B cell (primary cell): ENCODE measurements around the gene S100A1. TPM values are rescaled to one million over a fixed set of nuclear protein-coding genes. Genes with fewer than 3 reads are reported as not detected.

ENCODE experiments used
- ATAC-seq: fragments of 200-7000 bp; cut with Tn5 transposase; one replicate; pipeline ENCODE4 v1.10.0; 2021; ENCODE audit warnings: low read depth, mild to moderate bottlenecking, moderate number of reproducible peaks, moderate library complexity
- CTCF ChIA-PET: fragments of 350-600 bp; sonication (Branson Sonifier 250); formaldehyde crosslinking; loops from one replicate; lab custom pipeline; 2021; ENCODE audit warnings: antibody characterized with exemption, inconsistent platforms; lab: Charles Lee
- POLR2A ChIA-PET: fragments of 350-600 bp; sonication (Branson Sonifier 250); formaldehyde crosslinking; loops from one replicate; lab custom pipeline; 2021; ENCODE audit warnings: antibody characterized with exemption; lab: Charles Lee
- DNase-seq: peaks from one replicate; pipeline ENCODE4 v3.0.0; 2013
- H2AFZ ChIP-seq: 2 replicates; pipeline ENCODE4 v1.6.1; 2012; ENCODE audit warnings: mild to moderate bottlenecking, low read depth, low read length; ENCODE audit not compliant: insufficient read depth, poor library complexity, severe bottlenecking
- H3K27ac ChIP-seq, 2 donors: 1 replicate in 1 of 2; 2 replicates in 1 of 2; pipeline ENCODE4 v1.5.1; 2012 to 2013; ENCODE audit warnings: low read length in 2 of 2, mild to moderate bottlenecking in 2 of 2, moderate library complexity in 1 of 2
- H3K27me3 ChIP-seq, 4 experiments: fragments of 200-600 bp in 1 of 4; sonication (generic) in 1 of 4; replicated peaks in 1 of 4; 1 replicate in 2 of 4; 2 replicates in 2 of 4; pipeline versions ENCODE4 v1.6.1 to v1.7.0; 2013 to 2016; ENCODE audit warnings: low read length in 3 of 4, mild to moderate bottlenecking in 2 of 4, mixed read lengths in 1 of 4, moderate library complexity in 1 of 4; ENCODE audit not compliant: insufficient read depth in 4 of 4, control insufficient read depth in 3 of 4; ENCODE audit errors: control extremely low read depth in 1 of 4
- H3K36me3 ChIP-seq, 2 experiments: replicated peaks in 1 of 2; 1 replicate in 1 of 2; 2 replicates in 1 of 2; pipeline versions ENCODE4 v1.6.1 to v1.7.1; 2013; ENCODE audit warnings: low read length in 1 of 2; ENCODE audit not compliant: insufficient read depth in 2 of 2, control insufficient read depth in 1 of 2; ENCODE audit errors: control extremely low read depth in 1 of 2, extremely low read depth in 1 of 2
- H3K4me1 ChIP-seq, 2 donors: fragments of 200-600 bp in 1 of 2; sonication (generic) in 1 of 2; 1 replicate in 1 of 2; 2 replicates in 1 of 2; pipeline versions ENCODE4 v1.5.1 to v1.6.1; 2013 to 2017; ENCODE audit warnings: low read length in 2 of 2; ENCODE audit not compliant: control insufficient read depth in 2 of 2, insufficient read depth in 2 of 2
- H3K4me2 ChIP-seq: replicated peaks from 2 replicates; pipeline ENCODE3; 2012; ENCODE audit warnings: mild to moderate bottlenecking, low read depth, low read length; ENCODE audit not compliant: poor library complexity, severe bottlenecking
- H3K4me3 ChIP-seq, 5 experiments: fragments of 200-600 bp in 1 of 5; sonication (generic) in 1 of 5; 1 replicate in 3 of 5; 2 replicates in 2 of 5; pipeline versions ENCODE4 v1.5.1 to v1.7.0; 2011 to 2016; ENCODE audit warnings: low read length in 4 of 5, mild to moderate bottlenecking in 4 of 5, low read depth in 2 of 5, control low read depth in 1 of 5, moderate library complexity in 1 of 5; ENCODE audit not compliant: insufficient read depth in 1 of 5; ENCODE audit errors: control extremely low read depth in 1 of 5, extremely low read depth in 1 of 5
- H3K79me2 ChIP-seq: fragments of 200-600 bp; sonication (generic); one replicate; pipeline ENCODE4 v1.6.0; 2016; ENCODE audit warnings: low read length; ENCODE audit not compliant: control insufficient read depth, insufficient read depth
- H3K9ac ChIP-seq: fragments of 200-600 bp; sonication (generic); 2 replicates; pipeline ENCODE4 v1.6.1; 2017; ENCODE audit warnings: mild to moderate bottlenecking, low read length, moderate library complexity
- H3K9me3 ChIP-seq, 3 donors: one replicate each; pipeline versions ENCODE4 v1.6.1 to v1.7.1; 2013; ENCODE audit warnings: low read length in 2 of 3; ENCODE audit not compliant: control insufficient read depth in 2 of 3, insufficient read depth in 1 of 3; ENCODE audit errors: control extremely low read depth in 1 of 3
- H4K20me1 ChIP-seq: 2 replicates; pipeline ENCODE4 v1.6.0; 2012; ENCODE audit warnings: mild to moderate bottlenecking, low read length; ENCODE audit not compliant: insufficient read depth, control insufficient read depth, poor library complexity, severe bottlenecking
- H3K27ac Mint-ChIP-seq: one replicate; pipeline ENCODE4 v1.8.0; 2021; ENCODE audit warnings: mixed read lengths
- H3K27me3 Mint-ChIP-seq: one replicate; pipeline ENCODE4 v1.8.0; 2021; ENCODE audit warnings: mixed read lengths
- H3K4me1 Mint-ChIP-seq: one replicate; pipeline ENCODE4 v1.8.0; 2021; ENCODE audit warnings: mixed read lengths
- H3K4me3 Mint-ChIP-seq: one replicate; pipeline ENCODE4 v1.8.0; 2021; ENCODE audit warnings: mixed read lengths
- H3K9me3 Mint-ChIP-seq: one replicate; pipeline ENCODE4 v1.8.0; 2022; ENCODE audit warnings: mixed read lengths; ENCODE audit not compliant: insufficient read depth
- CTCF ChIP-seq: fragments of 200-600 bp; IDR thresholded peaks from one replicate; pipeline ENCODE4 v1.8.0; 2022; ENCODE audit warnings: antibody characterized with exemption, mild to moderate bottlenecking
- EZH2 ChIP-seq: IDR thresholded peaks from 2 replicates; pipeline ENCODE4 v1.6.1; 2012; ENCODE audit warnings: borderline replicate concordance, low read depth, mild to moderate bottlenecking, moderate library complexity, low read length; ENCODE audit not compliant: insufficient read depth, poor library complexity, severe bottlenecking
- WGBS: methylation state at CpG from one replicate; pipeline ENCODE4 v1.1.5; 2013; ENCODE audit warnings: missing lambda C conversion rate; ENCODE audit not compliant: insufficient coverage; 5-methylcytosine and 5-hydroxymethylcytosine counted together
- intact Hi-C: fragments of 100-400 bp; cut with micrococcal nuclease; formaldehyde crosslinking; loops from one replicate; pipeline ENCODE4 v1.10.0; 2022
- polyA plus RNA-seq: library from polyadenylated mRNA; depleted of rRNA; stranded (reverse); fragments of >200 nt; gene quantifications from 2 replicates; pipeline ENCODE4 v1.2.3, GENCODE V29; 2012
- total RNA-seq, 2 donors: library from RNA; stranded (reverse); fragments of 120-200 nt in 1 of 2; gene quantifications; 1 replicate in 1 of 2; 2 replicates in 1 of 2; pipeline versions ENCODE4 v1.2.3 to v1.2.4, GENCODE V29; 2013 to 2022

S100A1 gene
- total and polyA plus RNA-seq, 2 donors (not counting 1 experiment from before 2014, with no cell fraction given) = not detected

- 96% methylated on average over 3 of the region's 6 CpGs for WGBS
- DNase-seq = no peak
- POLR2A ChIA-PET = interaction anchor here (0.6 kb wide), 1 partner anchor 114 kb away, joined by 3 read pairs; no protein-coding TSS in a partner anchor
- no peaks in the 10 kb centered on the region for H4K20me1 ChIP-seq
- H3K79me2 ChIP-seq = peaks cover 27% of the 10 kb centered on the region
- peaks cover 18% of the 10 kb centered on the region for H3K4me1 Mint-ChIP-seq
- H3K27ac ChIP-seq = no peak overlapping the region
- H3K4me2 ChIP-seq = peak overlapping the region; percentile 86
- TF ChIP-seq CTCF (no peak), EZH2 (no peak)
- peak overlapping the region; percentile 3 to 99 (median 93) for H3K4me3 ChIP-seq
- H3K9me3 ChIP-seq = no peaks in the 10 kb centered on the region
- no peak overlapping the region for H3K27ac Mint-ChIP-seq
- ATAC-seq = no peak
- no peaks in the 10 kb centered on the region for H3K9me3 Mint-ChIP-seq
- H3K4me1 ChIP-seq = peaks cover 10 to 18% of the 10 kb centered on the region in 2 donors
- H3K4me3 Mint-ChIP-seq = no peak overlapping the region
- peak overlapping the region; percentile 97 for H3K9ac ChIP-seq
- peaks cover 0 to 46% of the 10 kb centered on the region in 2 experiments for H3K36me3 ChIP-seq
- no peak overlapping the region for H2AFZ ChIP-seq
- no peaks in the 10 kb centered on the region for H3K27me3 ChIP-seq
- intact Hi-C loops = loop anchor here (2.0 to 10.0 kb wide), 4 partner anchors 135 to 1393 kb away; partner anchors contain the start of genes EFNA4, GATAD2B, HAX1 and S100A6
- CTCF ChIA-PET = interaction anchor here (1.3 kb wide), 1 partner anchor 129 kb away, joined by 3 read pairs; no protein-coding TSS in a partner anchor
- no peaks in the 10 kb centered on the region for H3K27me3 Mint-ChIP-seq
Measured at GRCh38 chr1:153669606-153670005, 41.4 kb downstream of the S100A1 start.

GRCh38 chr1:153670257-153670858 is 42.1 kb downstream of the S100A1 start:
- Histone ChIP-seq H3K9me3 (no peaks in the 10 kb centered on the region), H3K27me3 (no peaks in the 10 kb centered on the region), H3K36me3 (peaks cover 0 to 38% of the 10 kb centered on the region in 2 experiments), H3K4me3 (peak overlapping the region; percentile 74 to 99 (median 94)), H3K27ac (peak overlapping the region; percentile 86 to 95), H3K9ac (peak overlapping the region; percentile 97), H3K4me2 (peak overlapping the region; percentile 86), H4K20me1 (no peaks in the 10 kb centered on the region), H3K79me2 (peaks cover 27% of the 10 kb centered on the region), H3K4me1 (peaks cover 10 to 18% of the 10 kb centered on the region in 2 donors), H2AFZ (peak overlapping the region; percentile 72)
- Mint-ChIP-seq H3K4me1 (peaks cover 18% of the 10 kb centered on the region), H3K4me3 (no peak overlapping the region), H3K27me3 (no peaks in the 10 kb centered on the region), H3K9me3 (no peaks in the 10 kb centered on the region), H3K27ac (no peak overlapping the region)
- DNase-seq = no peak
- CTCF ChIA-PET = interaction anchor here (0.6 to 1.3 kb wide), 2 partner anchors 128 to 337 kb away, joined by 3 read pairs; no protein-coding TSS in a partner anchor
- POLR2A ChIA-PET = interaction anchor here (0.6 to 2.4 kb wide), 3 partner anchors 11 to 75 kb away, joined by 5 to 7 read pairs (median 5); partner anchors contain the start of genes CHTOP and SNAPIN
- no peak for TF ChIP-seq EZH2
- no peak for TF ChIP-seq CTCF
- WGBS = 6% methylated on average over 15 of the region's 22 CpGs
- intact Hi-C loops = loop anchor here (2.0 to 10.0 kb wide), 4 partner anchors 136 to 1392 kb away; partner anchors contain the start of genes EFNA4, GATAD2B, HAX1 and S100A6
- ATAC-seq = no peak
